GM18508 (cell line): ENCODE results near the gene TMEM18.

Source experiments
- ATAC-seq: cut with Tn5 transposase; IDR thresholded peaks from one replicate; pipeline ENCODE4 v1.9.1; 2021; ENCODE audit warnings: moderate number of reproducible peaks; ENCODE audit not compliant: insufficient read depth, unreplicated experiment

TMEM18 gene

GRCh38 chr2:636641-637405, 40.4 kb downstream of the TMEM18 start:
- peak; percentile 48 for ATAC-seq

DNA sequence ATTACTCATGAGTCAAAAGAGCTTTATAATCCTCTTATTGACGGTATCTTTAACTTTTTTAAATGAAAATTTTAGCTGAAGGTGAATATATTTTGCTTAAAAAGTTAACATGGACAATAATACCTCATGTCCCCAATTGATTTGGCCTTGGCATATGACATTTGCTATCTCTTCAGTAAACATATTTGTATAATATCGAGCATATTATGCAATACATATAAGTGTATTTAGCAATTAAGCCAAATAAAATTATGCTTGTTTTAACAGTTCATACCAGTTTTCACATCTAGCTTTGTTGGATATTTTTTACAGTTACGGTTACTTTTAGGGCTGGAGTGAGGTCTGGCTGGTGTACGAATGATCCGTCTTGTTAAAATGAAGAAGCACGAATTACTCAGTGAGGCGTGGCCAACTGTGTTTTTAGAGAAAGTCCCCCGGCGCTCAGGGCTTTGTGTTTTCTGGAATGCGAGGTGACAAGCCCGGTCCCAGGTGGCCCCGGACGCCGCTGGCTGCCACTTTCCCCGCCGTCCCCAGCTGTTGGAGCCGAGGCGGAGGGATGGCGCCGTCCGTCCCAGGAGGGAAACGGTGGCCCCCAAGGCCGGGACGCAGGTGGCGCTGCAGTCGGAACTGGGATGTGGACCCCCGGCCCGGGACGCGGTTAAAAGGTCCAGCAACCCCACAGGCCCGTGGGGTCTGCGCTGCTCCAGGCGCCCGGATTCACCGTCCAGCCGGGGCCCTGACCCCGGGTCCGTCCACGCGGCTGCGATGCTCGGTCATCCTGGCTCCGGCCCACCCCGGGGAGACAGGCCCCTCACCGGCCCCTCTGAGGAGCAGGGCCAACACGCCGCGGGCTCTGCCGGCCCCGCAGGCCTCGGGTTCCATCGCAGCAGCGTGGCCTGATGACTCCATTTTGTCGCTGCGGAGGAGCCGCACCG, 41.3 kb downstream of the TMEM18 start:
- no peak for ATAC-seq

DNA sequence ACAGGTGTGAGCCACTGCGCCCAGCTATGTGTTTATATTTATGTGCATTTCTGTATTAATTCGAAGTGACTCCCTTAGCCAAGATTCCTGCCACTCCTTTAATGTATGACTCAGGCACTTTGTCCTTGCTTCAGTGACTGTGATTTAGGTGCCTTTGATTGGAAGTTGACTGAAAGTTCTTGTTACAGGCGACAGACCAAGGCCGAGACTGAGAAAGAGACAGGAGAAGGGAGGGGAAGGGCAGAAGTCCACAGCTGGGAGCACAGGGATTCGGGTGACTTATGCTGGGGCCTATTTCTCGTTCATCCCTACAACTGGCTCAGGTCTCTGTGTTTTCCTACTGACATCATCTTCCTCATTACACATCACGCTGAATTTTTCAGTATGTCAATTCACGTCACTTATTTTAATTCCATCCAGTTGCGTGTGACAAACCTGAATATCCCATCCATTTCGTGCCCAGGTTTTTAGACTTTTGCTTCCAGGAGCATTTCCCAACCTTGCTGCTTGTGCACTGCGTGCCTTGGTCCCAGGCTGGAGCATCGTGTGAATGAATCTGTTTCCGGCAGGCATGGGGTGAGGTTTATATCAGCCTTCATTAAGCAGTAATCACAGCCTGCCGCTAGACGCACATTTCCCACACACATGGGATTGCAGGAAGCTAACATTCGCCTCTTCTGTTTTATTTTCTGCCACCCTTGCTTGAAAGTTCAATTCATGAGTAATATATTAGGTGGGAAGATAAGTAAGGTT, 42.4 kb downstream of the TMEM18 start:
- ATAC-seq, result no peak

- no peak for ATAC-seq
Measured at GRCh38 chr2:634041-634440, 43.2 kb downstream of the TMEM18 start.

DNA sequence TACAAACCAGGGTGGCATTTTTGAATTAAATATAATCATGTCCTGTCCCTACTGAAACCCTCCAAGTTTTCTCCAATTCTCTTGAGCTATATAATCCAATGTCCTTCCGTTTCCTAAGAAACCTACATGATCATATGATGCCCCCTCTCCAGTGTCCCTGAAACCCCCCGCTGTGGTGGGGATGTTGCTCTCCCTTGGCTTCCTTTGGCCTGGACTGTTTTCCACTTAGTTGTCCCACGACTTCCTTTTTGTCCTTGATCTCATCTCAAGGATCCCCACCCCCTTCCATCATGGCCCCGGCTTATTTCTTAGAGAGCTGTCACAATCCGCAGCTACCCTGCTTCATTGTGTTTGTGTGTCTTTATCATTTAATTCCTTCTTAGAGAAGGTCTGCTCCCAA, 43.8 kb downstream of the TMEM18 start:
- no peak for ATAC-seq

GRCh38 chr2:632471-632870, 44.7 kb downstream of the TMEM18 start:
- no peak for ATAC-seq

DNA sequence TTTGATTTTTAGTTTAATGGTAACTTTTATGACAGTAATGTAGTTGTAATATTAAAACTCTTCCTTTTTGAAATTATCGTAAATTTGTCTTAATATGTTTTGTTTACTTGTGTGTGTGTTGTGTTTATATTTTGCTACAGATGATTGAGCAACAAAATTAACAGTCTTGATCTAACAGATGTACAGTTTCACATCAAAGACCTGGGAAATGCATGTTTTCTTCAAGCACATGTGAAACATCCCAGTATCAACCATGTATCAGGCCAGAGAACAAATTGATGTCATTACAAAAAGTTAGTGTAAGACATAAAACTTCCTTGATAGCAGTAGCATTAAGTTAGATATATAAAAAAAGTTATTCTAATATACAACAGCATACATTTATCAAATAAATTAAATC, 45.5 kb downstream of the TMEM18 start:
- ATAC-seq, result no peak

- ATAC-seq, result no peak
Measured at GRCh38 chr2:630451-631320, 46.5 kb downstream of the TMEM18 start.

DNA sequence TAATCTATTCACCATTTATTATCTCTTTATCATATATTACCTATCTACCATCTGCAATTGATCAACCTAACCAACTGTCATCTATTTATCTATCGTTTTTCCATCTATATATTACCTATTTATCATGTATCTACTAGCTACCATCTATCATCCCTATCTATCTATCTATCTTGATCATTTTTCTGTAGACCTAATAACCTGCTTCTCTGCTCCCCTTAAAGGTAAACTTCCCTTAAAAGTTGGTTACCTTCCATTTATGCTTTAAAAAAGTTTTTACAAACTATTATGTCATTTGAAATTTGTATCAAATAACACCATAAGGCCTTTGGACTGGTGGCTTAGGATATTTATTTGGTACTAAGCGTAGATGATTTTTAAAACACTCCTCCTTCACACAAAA, 47.2 kb downstream of the TMEM18 start:
- ATAC-seq, result no peak

- ATAC-seq, result no peak
Measured at GRCh38 chr2:628651-629050, 48.6 kb downstream of the TMEM18 start.

- no peak for ATAC-seq
Measured at GRCh38 chr2:627926-628560, 49.2 kb downstream of the TMEM18 start.

GRCh38 chr2:627340-627709, 49.9 kb downstream of the TMEM18 start:
- no peak for ATAC-seq

DNA sequence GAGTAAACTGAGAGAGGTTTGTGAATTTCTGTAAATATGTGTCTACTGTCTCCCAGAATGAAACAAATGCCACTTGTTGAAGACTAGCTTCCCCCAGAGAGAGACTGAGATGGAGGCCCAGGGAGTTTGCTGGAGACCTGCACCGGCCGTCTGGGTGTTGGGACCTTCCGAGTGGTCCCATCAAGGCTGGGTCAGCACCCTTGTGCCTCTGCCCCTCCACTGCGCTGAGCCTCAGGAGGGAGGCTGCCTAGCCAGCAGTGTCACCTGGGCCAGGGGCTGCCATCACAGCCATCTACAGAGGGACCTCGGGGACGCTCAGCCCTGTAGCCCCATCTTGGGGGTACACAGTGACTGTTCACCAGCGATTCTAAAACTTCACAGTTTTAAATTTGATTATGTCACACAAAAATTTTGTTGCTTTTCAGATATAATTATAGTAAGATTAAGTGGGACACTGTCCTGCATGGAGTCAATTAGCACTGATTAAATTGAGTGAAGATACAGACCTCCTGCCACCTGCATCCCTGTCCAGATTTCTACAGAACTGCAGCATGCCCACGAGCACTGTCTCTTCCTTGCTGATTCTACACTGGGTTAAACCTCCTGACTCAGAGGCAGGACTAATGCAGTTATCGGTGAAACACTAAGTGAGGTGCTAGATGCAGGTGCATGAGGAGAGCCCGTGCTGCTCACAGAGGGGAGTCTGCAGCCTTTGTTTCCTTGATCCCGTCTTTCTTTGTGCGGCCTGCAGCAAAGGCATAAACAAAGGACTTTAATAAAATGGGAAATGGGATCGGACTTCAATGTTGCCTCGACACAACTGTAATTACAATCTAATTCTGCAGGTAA, 50.5 kb downstream of the TMEM18 start:
- no peak for ATAC-seq

DNA sequence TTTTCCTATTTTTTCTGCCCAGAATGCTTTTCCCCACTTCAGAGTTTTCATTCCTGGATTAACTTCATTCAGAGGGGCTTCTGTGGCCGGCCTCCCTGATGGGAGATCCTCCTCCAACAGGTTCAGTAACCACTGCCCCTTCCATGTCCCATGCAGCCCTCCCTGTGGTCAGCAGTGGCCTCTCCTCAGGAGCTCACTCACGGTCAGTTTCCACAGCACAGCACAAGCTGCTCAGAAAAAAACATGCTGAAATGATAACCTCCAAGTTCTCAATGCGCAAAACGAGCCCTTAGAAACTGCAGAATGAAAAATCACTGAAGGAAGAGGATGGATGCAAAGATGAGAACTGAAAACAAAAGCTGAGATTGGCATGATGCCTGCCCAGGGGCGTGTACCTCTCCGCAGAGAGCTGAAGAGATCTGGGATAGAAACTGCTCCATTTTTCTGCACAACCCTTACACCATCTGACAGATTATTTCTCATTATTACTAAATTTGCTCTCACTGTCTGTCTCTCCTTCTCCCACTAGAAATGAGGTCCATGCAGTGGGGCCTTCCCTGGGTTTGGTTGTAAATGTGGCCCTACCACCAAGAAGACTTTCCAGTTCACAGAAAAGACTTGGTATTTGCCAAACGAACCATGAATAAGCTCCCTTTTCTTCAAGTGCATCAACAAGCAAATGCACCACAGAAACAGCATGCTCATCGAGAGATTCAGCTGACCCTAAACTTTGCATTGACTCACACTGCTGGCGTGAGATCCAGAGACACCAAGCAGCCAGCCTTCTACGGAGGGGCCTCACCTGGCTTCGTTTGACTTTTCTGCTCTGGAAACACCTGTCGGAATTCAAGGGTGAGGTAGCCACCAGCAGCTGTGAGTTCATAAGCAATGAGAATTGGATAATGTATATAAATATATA, 51.5 kb downstream of the TMEM18 start:
- ATAC-seq, result no peak

DNA sequence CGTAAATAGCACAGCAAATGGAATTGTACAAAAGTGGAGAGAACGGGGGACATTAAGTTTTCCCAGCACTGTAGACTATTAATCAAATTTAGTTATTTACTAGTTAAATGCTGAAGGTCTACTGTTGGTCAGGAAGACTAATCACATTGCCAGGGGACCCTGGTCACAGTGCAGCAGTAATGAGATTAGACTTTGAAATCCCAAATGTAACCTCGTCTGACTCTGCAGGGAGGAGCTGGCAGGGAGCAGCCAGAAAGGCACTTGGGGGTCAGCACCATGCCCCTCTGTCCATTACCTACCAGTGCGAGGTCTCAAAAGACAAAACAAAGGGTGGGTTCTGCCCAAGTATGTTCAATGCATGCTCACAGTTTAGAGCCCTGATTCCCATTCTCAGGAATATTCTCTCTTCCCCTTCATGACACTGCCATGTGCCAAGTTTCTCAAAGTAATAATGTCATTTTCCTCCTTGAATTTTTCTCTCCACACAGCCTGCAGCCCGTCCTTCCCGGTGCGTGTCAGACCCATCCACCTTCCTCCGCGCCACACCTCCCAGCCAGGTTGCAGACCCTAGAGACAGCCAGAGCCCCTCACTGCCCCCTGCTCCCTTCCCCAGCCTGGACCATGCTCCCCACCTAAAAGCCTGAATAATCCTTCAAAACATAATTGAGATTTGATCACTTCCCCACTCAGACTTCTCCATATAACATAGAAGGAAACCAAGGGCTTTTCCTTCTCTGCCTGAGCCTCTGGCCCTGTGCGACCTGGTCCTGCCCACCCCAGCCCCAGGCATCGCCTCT, 52.5 kb downstream of the TMEM18 start:
- no peak for ATAC-seq

DNA sequence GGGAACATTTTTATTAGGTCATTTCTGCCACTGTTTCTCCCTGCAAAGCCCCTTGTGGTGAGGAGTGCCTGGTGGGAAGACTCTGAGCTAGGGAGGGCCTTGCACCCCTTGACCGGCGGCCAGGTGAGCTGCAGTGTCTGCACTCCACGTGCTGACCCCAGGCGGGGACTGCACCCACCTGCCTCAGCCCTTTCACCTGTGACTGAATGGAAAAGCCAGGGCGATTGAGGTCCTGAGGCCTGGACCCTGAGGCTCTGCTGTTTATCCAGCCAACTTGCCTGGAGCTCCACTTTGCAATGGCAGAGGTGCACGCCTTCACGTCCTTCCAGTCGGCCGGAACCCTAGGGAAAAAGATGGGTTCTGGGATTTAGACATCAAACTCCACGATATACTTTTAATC, 53.1 kb downstream of the TMEM18 start:
- no peak for ATAC-seq
